Ecto neural progenitor cell (in vitro differentiated cells): Measurements from ENCODE around the gene PTPRJ.
"Not testable (repeated sequence)": the region's sequence is repeated elsewhere in the genome, so short reads cannot be mapped to it uniquely, and the experiment has no call there.

Experiments
- DNase-seq: peaks from one replicate; pipeline ENCODE4 v3.0.0-alpha.2; 2018; ENCODE audit warnings: low spot score

The PTPRJ gene

GRCh38 chr11:47980088-47980906 is at the start of gene PTPRJ:
Gene PTPRJ (plus strand): TSS chr11:47980559. CDS start chr11:47980913, 354 bp downstream.
- peak; percentile 85 for DNase-seq

GRCh38 chr11:47932544-47932943 is 47.8 kb upstream of the PTPRJ start:
- DNase-seq, result no peak

- not testable (repeated sequence) for DNase-seq
These were observed 46.6 kb upstream of the PTPRJ start for GRCh38 chr11:47933797-47934196.

- no peak for DNase-seq
These were observed 41.4 kb upstream of the PTPRJ start for GRCh38 chr11:47938791-47939560.

- DNase-seq, result no peak
These were observed 39.3 kb upstream of the PTPRJ start for GRCh38 chr11:47940904-47941649.

GRCh38 chr11:47941907-47942558 is 38.3 kb upstream of the PTPRJ start:
- DNase-seq, result no peak

GRCh38 chr11:47943721-47944586 is 36.4 kb upstream of the PTPRJ start:
- peak; percentile 58 for DNase-seq

- DNase-seq, result no peak
These were observed 35.7 kb upstream of the PTPRJ start for GRCh38 chr11:47944632-47945031.

- DNase-seq, result no peak
These were observed 33.4 kb upstream of the PTPRJ start for GRCh38 chr11:47946682-47947559.

GRCh38 chr11:47948137-47948536 is 32.2 kb upstream of the PTPRJ start:
- DNase-seq, result no peak

- not testable (repeated sequence) for DNase-seq
These were observed 31.2 kb upstream of the PTPRJ start for GRCh38 chr11:47949001-47949675.

- no peak for DNase-seq
These were observed 30.0 kb upstream of the PTPRJ start for GRCh38 chr11:47950396-47950795.

- DNase-seq, result not testable (repeated sequence)
These were observed 28.9 kb upstream of the PTPRJ start for GRCh38 chr11:47951504-47951903.

GRCh38 chr11:47955061-47955755 is 25.2 kb upstream of the PTPRJ start:
- DNase-seq, result no peak

- DNase-seq, result no peak
These were observed 20.3 kb upstream of the PTPRJ start for GRCh38 chr11:47960015-47960414.

- DNase-seq, result no peak
These were observed 19.0 kb upstream of the PTPRJ start for GRCh38 chr11:47961383-47961782.

- DNase-seq, result no peak
These were observed 15.8 kb upstream of the PTPRJ start for GRCh38 chr11:47964546-47964945.
